A673 (cell line): Measurements from ENCODE around the gene CFAP65.

Experiments used
- EZH2 ChIP-seq: fragments of 200-600 bp; sonication (generic); IDR thresholded peaks from 2 replicates; pipeline ENCODE4 v1.6.1; 2017; ENCODE audit warnings: borderline replicate concordance, low read depth, mild to moderate bottlenecking, mixed read lengths, antibody characterized with exemption, low read length; ENCODE audit not compliant: poor library complexity, severe bottlenecking
- TF ChIP-seq, protein P1 (sequence below): fragments of 300-800, 200-600 bp; sonication (generic); conservative IDR thresholded peaks from 2 replicates; pipeline ENCODE4 v1.5.1; 2017; ENCODE audit warnings: low read depth, mild to moderate bottlenecking, antibody characterized with exemption, low read length, moderate library complexity, mixed read lengths

DNA sequence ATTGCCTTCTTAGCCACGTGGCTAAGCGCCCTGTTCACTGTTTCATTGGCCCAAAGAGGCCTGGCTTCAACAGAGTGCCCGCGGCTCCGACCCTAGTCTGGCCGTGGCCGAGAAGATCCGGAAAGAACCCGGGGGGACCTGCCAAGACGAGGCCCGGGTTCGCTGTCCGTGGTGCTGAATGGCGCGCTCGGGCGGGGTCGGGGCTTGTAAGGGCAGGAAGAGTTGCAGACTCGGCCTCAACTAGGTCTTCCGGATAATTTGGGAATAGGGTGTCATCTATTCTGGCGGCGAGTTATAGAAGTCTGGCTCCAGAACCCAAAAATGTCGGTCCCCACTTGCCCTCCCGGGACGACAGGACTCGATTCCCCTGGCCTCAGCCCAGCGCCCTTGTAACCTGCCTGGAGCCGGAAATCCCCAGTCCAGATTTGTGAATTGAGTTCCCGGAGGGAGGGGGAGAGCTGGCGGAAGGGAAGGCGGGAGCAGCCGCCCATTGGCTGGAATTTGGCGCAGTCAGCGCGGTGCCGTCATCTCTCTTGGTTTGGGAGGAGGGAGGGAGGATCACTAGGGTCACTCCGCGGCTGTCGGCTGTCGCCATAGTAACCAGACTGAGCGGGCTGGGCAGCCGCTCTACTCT, 78.3 kb downstream of the CFAP65 start:
- TF ChIP-seq, protein P1, sequence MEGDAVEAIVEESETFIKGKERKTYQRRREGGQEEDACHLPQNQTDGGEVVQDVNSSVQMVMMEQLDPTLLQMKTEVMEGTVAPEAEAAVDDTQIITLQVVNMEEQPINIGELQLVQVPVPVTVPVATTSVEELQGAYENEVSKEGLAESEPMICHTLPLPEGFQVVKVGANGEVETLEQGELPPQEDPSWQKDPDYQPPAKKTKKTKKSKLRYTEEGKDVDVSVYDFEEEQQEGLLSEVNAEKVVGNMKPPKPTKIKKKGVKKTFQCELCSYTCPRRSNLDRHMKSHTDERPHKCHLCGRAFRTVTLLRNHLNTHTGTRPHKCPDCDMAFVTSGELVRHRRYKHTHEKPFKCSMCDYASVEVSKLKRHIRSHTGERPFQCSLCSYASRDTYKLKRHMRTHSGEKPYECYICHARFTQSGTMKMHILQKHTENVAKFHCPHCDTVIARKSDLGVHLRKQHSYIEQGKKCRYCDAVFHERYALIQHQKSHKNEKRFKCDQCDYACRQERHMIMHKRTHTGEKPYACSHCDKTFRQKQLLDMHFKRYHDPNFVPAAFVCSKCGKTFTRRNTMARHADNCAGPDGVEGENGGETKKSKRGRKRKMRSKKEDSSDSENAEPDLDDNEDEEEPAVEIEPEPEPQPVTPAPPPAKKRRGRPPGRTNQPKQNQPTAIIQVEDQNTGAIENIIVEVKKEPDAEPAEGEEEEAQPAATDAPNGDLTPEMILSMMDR: no peak
- TF ChIP-seq EZH2: no peak
